ENCODE data around the gene SLC25A41.

- TF ChIP-seq CTCF (IDR thresholded peaks at IDR 0.05) (no peak), POLR2AphosphoS5 (IDR thresholded peaks at IDR 0.05) (no peak)
Measured at GRCh38 chr19:6433165-6433564, 398 bp downstream of the SLC25A41 start.

All from suprapubic skin (tissue), 3 donors.